Measurements from ENCODE around the gene TRAF7.
"Not testable (repeated sequence)": the region's sequence is repeated elsewhere in the genome, so short reads cannot be mapped to it uniquely, and the experiment has no call there.

Gene TRAF7

DNA sequence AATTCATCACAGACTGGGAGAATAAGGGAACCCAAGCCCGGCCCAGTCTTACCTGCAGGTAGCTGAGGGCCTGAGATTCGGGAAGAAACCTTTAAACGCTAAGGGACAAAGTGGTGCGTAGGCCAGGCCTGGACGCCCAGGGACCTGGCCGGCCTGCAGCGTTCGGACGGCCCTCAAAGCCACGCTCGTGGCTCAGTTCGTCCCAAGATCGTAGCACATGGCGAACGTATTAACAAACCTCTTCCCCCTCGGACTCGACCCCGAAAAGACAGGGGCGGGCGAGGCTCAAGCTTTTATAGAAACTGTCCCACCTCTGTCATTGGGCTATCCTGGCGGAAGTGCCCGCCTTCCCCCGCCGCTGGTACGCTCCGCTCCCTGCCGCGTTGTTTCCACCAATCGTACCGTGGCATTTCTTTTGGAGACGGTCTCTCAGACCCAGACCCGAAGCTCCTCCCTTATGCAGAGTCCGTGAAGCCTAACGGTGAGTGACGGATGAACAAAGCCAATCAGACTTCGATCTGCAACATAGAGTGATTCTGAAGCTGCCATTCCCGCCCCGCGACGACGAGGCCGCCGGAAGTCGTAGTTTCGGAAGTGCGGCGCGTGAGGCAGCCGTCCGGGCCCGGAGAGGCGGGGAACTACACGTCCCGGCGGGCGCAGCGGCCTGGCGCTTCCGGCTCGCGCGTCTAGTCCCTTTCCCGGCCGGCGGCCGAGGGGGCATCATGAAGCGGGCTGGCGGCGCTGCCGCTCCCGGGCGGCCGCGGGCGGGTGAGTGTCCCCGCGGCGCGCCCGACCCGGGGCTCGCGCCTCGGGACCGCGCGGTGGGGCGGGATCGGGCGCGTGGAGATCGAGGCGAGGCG, at the start of gene TRAF7:
Gene TRAF7 (plus strand): TSS at position 692 of the 860 bp plus-strand sequence. CDS start 8,139 bp downstream, outside the sequence.
- peak; percentile 98 for DNase-seq (ENCODE audit: low spot score)

DNA sequence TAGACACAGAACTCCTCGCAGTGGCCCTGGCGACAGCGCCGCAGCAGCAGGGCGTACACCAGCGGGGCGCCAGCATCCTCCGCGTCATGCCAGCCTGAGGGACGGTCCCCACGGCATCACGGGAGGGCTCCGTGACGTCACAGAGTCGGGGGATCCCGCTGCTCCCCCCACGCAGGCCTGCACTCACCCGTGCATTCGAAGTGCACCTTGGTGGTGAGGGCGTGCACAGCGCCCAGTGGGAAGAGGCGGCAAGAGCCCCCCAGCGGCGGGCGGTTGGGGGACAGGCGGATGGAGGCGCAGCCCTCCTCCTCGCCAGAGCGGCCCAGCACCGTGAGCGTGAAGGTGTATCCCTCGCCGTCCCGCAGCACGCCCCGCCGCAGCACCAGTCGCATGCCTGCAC, 49.4 kb upstream of the TRAF7 start:
- DNase-seq (ENCODE audit: low spot score) = not testable (repeated sequence)

DNA sequence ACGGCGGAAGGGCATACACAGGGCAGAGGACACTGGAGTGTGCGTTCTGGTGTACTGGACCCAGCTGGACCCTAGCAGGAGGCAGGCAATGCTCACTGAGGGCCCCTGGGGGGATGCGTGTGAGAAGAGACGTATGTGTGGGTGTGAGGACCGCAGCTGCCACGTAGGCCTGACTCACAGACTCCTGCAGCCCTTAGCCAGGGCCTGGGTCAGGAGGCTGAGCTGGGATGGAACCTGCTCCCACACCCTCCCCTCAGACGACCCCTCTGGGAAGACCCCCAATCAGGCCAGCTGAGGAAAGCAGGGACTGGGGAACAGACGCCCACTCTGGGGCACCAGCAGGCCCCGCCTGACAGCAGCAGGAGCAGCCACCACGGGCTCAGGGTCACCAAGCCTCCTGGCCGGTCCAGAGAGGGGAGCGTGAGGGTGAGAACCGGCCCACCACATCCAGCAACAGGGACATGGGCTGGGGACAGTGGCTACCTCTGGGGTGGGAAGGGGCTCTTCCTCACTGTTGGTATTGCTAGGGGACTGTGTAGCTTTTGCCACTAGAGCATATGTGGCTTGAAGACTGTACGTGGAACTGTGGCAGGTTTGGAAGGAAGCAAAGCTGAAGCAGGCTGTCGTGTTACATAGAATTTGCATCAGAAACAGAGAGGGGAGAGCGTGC, 48.3 kb upstream of the TRAF7 start:
- DNase-seq (ENCODE audit: low spot score) = not testable (repeated sequence)

DNA sequence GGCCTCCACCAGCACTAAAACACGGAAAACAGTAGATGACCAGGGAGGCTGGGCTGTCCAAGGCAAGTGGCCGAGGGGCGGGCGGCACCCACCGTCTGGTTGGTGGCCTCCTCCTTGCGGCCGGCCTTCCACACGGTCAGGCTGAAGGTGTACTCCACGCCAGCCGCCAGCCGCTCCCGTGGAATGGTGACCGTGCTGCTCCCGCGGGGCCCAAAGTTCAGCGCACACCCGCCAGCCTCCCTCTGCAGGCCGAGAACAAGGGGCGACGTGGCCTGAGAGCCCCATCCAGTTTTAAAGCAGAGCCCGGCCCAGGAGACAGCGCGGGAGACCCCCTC, 47.8 kb upstream of the TRAF7 start:
- not testable (repeated sequence) for DNase-seq (ENCODE audit: low spot score)

DNA sequence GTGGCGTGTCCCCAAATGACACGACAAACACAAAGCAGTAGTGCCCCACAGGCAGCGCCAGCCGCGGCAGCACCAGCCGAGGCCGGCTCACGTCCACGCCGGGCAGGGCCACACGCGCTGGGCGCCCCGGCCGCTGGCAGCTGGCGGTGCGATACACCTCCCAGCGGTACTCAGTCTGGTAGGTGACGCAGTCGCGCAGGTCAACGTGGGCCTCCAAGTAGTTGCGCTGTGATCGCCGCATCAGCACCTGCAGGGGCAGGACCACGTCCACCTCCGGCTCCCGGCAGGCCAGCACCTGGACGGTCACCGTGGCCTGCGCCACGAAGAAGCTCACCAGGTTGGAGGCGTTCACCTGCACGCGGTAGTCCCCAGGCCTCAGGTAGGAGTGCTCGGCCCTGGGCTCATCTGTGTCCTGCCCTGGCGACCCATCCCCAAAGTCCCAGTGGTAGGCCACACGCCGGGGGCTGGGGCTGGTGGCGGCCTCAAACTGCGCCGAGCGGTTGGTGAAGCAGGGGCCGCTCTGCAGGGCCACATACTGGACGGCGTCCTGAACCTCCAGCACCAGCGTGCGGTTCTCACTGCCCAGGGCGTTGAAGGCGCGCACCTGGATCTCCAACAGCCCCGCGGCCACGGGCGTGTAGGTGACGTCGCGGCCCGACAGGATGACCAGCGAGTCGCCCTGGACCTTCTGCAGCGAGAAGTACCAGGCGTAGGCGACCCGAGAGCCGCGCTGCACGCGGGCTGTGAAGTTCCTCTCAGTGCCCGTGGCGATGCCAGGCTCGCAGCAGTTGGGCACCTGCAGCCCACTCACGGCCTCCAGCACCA, 46.9 kb upstream of the TRAF7 start:
- not testable (repeated sequence) for DNase-seq (ENCODE audit: low spot score)

DNA sequence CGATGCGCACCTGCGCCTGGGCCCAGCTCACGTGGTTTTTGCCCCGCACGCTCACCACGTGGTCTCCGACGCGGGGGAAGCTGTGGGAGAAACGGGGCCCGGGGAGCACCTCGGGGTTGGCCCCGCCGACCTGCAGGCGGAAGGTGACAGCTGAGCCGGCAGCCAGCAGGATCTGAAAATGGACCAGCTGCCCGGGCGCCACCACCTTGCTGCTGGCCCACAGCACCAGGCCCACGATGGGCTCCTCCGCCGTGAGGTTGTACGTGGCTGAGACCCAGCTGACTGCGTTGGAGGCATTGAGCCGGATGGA, 46.4 kb upstream of the TRAF7 start:
- not testable (repeated sequence) for DNase-seq (ENCODE audit: low spot score)

DNA sequence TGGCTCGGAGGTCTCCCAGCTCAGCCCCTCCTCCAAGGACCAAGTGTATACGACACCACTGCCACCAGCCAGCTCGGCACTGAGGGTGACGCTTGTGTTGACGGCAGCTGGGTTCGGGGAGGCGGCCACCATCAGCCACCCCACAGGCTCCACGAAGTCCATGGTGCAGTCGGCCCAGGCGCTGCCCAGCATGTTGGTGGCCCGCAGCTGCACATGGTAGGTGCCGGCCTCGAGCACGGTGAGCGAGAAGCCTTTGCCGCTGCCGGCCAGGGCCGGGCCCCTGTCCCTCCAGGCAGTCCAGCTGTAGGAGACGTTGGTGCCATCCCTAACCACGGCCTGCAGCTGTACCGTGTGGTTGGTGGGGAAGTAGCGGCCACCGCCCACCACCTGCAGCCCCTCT, 45.7 kb upstream of the TRAF7 start:
- DNase-seq (ENCODE audit: low spot score) = not testable (repeated sequence)

DNA sequence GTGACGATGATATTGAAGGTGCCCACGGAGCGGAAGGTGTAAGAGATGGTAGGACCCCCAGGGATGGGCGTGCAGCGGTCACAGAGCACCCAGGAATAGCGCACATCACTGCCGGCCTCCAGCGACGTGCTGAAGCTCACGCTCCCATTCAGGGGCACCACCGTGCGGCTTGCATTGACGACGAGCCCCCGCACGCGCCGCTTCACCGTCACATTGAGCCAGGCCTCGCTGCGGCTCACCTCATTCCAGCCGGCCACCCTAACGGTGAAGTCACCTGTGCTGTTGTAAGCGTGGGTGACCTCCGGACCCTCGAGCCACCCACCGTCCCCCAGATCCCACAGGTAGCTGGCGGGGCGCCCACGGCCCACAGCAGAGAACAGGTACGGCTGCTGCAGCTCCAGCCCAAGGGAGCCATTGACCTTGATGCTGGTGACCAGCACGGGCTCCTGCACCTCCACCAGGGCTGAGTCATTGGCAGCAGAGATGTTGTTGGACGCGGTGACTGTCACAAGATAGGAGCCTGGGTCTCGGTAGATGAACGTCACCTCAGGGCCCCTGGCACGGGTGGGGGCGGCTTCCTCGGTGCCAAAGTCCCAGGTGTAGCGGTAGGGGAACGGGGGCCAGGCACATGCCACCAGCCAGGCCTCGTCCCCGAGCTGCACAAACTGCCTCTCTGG, 45.1 kb upstream of the TRAF7 start:
- DNase-seq (ENCODE audit: low spot score) = not testable (repeated sequence)

DNA sequence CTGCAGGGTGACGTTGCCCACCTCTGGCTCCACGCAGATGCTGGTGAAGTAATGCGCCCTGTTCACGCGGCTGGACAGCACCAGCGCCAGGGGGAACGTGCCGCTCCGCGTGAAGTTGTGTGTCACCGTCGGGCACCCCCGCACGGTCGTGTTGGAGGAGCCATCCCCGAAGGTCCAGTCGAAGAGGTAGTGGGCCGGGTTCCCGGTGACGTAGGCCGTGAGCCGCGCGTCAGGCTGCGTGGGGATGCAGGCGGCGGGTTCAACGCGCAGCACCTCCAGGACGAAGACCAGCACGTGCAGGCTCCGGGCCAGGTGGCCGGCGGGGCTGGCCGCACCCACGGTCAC, 44.6 kb upstream of the TRAF7 start:
- not testable (repeated sequence) for DNase-seq (ENCODE audit: low spot score)

DNA sequence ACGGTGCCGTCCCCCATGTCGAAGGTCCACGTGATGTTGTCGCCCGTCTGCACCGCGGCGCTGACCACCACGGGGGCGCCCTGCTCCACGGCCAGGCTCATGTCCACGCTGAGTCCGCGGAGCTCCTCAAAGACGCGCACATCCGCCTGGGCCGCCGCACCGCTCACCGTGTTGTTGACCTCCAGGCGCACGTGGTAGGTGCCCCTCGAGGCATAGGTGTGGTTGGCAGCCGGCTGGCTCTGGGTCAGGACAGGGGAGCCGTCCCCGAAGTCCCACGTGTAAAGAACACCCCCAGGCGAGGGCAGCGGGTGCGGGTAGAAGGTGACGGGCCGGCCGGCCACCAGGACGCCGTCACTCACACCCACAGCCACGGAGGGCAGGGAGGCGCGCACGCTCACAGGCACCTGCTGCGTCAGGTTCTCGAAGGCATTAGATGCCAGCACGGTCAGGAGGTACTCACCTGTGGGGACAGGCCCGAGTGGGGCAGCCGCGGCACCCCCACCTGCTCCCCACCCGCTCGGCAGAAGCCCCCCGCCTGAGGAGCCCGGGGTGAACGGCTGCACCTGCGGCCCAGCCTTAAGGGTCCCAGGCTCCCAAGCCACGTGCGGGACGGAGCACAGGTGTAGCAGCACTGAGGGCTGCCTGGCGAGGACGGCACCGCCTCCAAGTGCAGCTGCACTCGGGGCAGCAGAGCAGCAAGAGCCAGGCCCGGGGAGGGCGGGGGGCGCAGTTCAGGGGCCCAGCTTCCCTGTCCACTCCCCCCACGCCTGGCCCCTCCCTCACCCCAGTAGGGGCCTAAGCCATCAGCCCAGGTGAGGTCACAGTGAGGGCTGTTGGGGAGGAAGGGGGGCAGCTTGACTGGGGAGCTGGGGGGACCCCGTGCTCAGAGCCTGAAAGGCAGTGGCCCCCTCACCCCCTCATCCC, 43.9 kb upstream of the TRAF7 start:
- not testable (repeated sequence) for DNase-seq (ENCODE audit: low spot score)

DNA sequence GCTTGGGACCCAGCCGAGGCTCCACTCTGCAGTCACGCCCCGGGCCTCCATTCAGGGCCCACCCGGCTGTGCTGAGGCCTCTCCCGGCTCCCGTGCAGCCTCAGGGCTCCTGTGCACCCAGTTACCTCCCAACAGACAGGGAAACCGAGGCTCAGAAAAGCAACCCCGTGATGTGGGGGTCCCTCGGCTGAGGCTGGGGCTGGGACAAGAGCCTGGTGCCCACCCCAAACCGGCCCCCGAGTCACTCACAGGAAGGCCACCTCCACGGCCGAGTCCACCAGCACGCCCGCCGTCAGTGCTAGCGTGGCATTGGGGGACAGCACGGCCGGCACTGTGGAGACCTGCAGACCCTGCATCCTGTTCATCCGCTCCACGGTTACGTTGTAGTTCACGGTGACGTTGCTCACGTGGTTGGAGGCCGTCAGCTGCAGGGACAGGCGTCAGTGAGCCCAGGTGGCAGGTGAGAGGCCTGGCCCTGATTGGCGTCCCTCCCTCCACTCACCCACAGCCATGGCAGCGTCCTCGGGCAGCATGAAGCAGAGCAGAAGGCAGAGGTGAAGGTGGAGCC, 43.0 kb upstream of the TRAF7 start:
- not testable (repeated sequence) for DNase-seq (ENCODE audit: low spot score)

DNA sequence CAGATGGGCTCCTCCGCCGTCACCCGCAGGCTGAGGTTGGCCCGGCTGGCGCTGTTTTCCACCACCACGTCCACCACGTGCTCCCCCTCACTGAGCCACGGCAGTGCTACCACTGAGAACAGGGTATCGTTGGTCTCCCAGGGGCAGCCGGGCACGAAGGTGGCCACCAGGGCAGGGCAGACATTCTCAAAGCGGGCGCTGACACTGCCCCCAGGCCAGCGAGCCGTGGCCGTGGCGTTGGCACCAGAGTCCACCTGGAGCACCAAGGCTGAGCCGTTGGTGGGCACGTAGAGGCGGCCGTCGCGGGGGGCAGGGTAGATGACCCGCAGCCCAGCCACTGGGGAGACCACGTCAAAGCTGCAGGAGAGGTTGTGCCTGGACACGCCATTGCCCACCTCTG, 41.4 kb upstream of the TRAF7 start:
- not testable (repeated sequence) for DNase-seq (ENCODE audit: low spot score)

DNA sequence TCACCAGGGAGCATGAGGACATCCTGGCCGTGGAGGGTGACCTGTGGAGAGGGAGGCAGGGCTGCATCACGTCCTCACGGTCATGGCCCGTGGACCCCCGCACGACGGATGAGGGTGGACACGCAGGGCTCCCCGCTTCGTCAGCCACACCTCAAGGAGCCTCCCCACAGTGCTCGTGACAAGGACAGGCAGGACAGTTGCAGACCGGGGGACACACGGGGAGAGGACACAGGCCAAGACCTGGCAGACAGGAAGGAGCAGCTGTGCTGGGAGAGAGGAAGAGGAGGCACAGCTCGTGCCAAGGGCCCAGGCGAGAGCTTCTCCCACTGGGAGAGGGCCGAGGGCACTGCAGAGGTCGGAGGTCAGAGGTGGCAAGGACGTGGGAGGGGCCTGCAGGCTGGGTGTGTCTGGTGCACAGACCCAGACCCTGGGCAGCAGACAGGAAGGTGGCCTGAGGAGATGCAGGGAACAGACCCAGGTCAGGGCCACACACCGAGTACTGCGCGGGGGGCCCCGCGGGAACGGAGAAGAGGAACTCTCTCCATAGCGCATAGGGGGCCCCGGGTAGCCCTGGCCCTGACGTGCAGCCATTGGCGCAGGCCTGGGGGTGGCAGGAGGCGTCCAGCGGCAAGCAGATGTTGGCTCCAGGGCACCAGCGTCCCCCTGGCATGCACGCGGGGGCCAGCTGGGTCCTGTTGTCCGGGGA, 40.5 kb upstream of the TRAF7 start:
- not testable (repeated sequence) for DNase-seq (ENCODE audit: low spot score)

DNA sequence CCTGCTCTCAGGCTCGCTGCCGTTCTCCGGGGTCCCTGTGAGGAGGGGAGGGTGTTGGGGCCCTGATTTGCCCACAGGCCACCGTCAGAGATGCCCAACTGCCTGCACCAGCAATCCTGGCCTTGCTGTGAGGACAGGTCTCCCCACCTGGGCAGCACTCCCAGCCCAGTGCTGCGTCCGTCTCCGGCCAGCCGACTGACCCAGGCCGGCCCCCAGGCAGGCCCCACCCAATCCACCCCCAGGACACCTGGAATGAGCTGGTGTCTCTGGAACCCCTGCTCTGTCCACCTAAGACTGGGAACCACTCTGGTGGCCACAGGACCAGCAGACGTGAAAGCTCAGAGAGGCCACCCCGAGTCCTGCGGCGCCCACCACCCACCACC, 40.0 kb upstream of the TRAF7 start:
- DNase-seq (ENCODE audit: low spot score) = no peak

DNA sequence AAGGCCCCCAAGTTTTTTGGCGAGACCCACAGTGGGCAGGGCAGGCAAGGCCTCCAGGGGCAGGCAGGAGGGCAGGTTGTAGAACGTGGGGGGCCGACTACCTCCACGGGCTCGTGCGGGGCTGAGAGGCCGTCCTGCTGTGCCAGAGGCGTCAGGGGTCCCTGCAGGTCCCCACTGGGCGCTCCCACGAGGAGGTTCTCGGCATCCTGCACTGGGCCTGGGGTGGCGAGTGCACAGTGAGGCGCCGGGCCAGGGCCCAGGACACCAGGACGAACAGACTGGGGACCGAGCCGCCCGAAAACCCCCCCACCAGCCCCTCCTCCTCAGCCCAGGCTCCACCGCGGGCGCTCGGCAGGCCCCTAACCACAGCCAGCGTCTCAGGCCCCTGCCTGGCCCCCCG, 39.2 kb upstream of the TRAF7 start:
- DNase-seq (ENCODE audit: low spot score) = not testable (repeated sequence)

DNA sequence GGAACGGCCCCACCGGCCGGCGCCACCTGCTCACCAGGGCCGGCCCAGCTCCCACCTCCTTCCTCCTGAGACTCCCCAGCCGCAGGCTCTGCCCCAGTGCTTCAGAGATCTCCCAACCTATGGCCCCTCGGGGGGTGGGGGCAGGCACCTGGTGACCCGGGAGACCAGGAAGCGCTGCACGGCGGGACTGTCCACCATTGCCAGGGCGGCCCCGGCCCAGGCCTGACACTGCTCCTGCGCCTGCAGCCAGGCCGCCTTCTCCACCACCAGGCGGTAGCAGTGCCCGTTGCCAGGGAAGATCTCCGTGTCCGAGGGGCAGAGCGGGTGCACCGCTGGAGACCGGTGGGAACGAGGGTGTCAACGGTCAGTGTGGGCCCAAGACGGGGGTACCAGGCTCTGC, 38.2 kb upstream of the TRAF7 start:
- not testable (repeated sequence) for DNase-seq (ENCODE audit: low spot score)

DNA sequence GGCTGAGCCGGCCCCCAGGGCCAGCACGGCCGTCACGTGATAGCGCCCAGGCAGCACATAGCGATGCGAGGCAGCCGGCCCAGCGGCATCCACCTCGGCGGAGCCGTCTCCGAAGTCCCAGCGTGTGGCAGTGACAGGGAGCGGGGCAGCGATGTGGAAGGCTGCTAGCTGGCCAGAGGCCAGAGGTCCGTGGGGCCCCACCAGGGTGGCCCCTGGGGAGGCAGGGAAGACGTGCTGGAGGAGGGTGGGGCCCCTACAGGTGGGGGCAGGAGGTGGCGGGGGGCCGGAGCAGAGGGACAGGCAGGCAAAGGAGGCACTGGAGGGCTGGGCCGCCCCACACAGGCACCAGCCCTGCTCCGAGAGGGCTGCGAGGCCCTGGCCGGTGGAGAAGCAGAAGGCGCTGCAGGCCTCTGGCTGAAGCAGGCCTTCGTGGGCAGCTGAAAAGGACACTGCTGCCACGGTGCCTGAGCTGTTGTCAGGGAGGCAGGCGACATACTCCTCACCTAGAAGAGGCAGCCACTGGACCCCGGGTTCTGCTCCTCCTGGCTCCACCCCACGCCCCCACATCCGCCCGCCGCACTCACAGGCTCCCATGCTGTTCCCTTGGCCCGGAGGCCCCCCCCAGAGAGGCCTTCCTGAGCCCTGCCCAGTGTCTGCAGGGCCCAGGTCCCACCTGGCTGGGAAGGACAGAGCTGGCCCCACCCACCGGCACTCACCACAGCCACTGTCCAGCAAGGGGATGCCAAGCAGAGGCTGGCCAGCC, 37.4 kb upstream of the TRAF7 start:
- DNase-seq (ENCODE audit: low spot score) = not testable (repeated sequence)

DNA sequence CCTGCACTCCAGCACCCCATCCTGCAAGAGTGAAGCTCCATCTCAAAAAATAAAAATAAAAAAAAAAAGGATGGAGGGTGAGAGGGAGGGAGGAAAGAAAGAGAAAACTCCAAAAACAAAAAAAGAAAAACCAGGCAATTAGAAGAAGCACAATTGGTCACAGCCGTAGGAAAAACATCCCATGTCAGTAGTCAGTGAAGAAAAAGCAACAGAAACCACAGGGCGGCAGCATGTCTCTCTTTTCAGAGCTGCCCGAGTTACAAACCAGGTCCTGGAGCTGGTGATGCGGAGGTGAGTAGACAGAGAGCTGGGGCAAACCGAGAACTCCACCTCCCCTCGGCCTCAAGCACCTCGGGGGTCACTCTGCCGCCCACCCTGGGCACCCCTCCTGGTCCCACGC, 34.3 kb upstream of the TRAF7 start:
- DNase-seq (ENCODE audit: low spot score) = peak; percentile 52

DNA sequence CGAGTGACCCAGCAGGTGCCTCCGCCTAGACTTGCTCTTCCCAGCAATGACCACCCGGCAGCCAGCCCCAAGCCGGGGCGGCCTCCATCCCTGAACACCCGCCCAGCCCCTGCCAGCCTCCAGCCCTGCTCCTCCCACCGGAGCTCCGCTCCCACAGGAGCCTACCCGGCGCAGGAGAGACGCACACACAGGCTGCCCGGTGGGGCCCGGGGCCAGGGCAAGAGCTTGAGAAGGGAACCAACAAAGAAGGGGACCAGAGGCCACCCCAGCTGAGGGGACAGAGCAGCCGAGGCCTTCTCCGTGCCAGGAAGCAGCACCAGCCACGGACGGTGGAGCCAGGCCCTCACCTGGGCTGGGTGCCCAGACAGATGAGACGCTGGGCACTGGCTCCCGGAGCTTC, 33.7 kb upstream of the TRAF7 start:
- no peak for DNase-seq (ENCODE audit: low spot score)

Measured in HuH-7 (cell line).